SK-N-DZ (cell line): ENCODE results near the gene OGG1.

Source experiments
- DNase-seq: peaks from one replicate; pipeline ENCODE4 v3.0.0-alpha.2; 2015; ENCODE audit warnings: low spot score

OGG1 gene

GRCh38 chr3:9784965-9785364, 35.2 kb downstream of the OGG1 start:
- no peak for DNase-seq

GRCh38 chr3:9785602-9786001, 35.9 kb downstream of the OGG1 start:
- DNase-seq: peak; percentile 75

GRCh38 chr3:9786209-9786739, 36.5 kb downstream of the OGG1 start:
- DNase-seq: no peak

GRCh38 chr3:9786825-9787669, 37.3 kb downstream of the OGG1 start:
- DNase-seq: no peak

GRCh38 chr3:9787714-9788113, 38.0 kb downstream of the OGG1 start:
- no peak for DNase-seq

- no peak for DNase-seq
These were observed 41.4 kb downstream of the OGG1 start for GRCh38 chr3:9791127-9791526.

GRCh38 chr3:9791790-9792404, 42.1 kb downstream of the OGG1 start:
- no peak for DNase-seq

GRCh38 chr3:9792405-9793160, 42.8 kb downstream of the OGG1 start, which contains the start of the genes ARPC4 and TADA3:
Gene ARPC4, plus strand, starts transcription at chr3:9793082. Its CDS starts 40 bp downstream, at chr3:9793122.
Gene TADA3, minus strand, starts transcription at chr3:9792473. Its CDS starts 1,007 bp downstream, at chr3:9791466.
- peak; percentile 99 for DNase-seq

- peak; percentile 67 for DNase-seq
These were observed 43.5 kb downstream of the OGG1 start for GRCh38 chr3:9793161-9793781.

GRCh38 chr3:9794400-9794799, 44.6 kb downstream of the OGG1 start:
- DNase-seq: no peak

- no peak for DNase-seq
These were observed 45.5 kb downstream of the OGG1 start for GRCh38 chr3:9795207-9795606.

GRCh38 chr3:9797196-9797945, 47.6 kb downstream of the OGG1 start:
- no peak for DNase-seq

- no peak for DNase-seq
These were observed 50.8 kb downstream of the OGG1 start for GRCh38 chr3:9800529-9800928.

- DNase-seq: no peak
These were observed 53.7 kb downstream of the OGG1 start for GRCh38 chr3:9803494-9803893.

GRCh38 chr3:9804996-9805395, 55.2 kb downstream of the OGG1 start:
- no peak for DNase-seq

GRCh38 chr3:9806137-9806536, 56.4 kb downstream of the OGG1 start:
- DNase-seq: no peak
